Activated gamma-delta T cell treated with anti-CD3 and anti-CD28 coated beads, Interleukin-2, amount 50 U/mL, for 16 hours (primary cell): ENCODE results near the gene PLPP7.

Source experiments
- DNase-seq: peaks from one replicate; pipeline ENCODE4 v3.0.0-alpha.2; 2020; ENCODE audit warnings: low read depth

PLPP7 gene

DNA sequence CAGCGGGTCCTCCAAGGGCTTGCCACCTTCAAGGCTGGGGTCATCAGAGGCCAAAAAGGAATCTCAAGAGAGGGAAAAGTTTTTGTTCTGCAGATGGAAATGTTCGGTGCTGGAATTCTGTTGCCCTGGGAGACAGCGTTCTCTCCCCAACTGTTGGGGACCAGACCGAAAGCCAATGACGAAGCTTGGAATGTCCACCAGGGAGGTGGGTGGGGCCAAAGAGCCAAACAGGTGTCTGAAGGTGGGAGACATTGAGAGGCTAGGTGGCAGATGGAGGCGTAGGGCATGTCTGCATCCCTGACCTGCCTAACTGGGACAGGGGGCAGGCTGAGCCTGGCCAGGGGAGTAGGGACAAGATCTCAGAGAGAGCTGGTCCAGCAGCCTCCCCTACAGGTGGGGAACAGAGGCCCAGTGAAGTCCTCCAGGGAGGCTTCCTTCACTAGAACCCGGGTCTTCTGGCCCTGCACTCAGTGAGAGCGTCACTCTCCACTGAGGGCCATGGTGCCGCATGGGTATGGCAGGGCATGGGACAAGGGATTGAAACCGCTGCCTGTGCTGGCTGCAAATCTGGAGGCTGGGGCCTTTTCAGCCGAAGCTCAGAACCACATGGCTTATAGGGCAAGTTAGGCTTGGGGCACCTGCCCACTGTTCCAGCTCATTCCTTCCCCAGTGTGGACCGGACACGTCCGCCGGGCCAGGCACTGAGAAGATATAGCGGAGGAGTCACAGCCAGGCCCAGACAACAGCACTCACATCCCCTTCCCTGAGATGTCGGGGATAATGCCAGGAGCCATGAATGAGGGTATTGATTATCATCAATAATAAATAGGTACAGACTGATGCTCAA lies 8.2 kb upstream of the PLPP7 start:
- no peak for DNase-seq

DNA sequence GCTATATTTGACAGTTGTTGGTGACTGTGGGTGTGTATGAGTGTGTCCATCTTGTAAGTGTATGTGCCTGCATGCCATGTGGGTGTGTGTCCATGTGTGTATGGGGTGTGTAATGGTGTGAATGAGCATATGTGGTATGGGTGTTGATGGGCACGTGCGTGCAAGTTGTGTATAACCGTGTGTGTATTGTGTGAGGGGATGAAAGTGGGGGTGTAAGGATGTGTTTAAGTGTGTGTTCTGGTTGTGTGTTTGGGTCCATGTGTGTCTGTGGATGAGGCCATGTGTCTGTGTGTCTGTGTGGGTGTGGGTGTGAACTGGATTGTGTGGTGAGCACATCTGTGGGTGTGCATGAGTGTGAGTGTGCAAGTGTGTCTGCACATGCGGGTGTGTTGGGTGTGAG lies 7.3 kb upstream of the PLPP7 start:
- no peak for DNase-seq

DNA sequence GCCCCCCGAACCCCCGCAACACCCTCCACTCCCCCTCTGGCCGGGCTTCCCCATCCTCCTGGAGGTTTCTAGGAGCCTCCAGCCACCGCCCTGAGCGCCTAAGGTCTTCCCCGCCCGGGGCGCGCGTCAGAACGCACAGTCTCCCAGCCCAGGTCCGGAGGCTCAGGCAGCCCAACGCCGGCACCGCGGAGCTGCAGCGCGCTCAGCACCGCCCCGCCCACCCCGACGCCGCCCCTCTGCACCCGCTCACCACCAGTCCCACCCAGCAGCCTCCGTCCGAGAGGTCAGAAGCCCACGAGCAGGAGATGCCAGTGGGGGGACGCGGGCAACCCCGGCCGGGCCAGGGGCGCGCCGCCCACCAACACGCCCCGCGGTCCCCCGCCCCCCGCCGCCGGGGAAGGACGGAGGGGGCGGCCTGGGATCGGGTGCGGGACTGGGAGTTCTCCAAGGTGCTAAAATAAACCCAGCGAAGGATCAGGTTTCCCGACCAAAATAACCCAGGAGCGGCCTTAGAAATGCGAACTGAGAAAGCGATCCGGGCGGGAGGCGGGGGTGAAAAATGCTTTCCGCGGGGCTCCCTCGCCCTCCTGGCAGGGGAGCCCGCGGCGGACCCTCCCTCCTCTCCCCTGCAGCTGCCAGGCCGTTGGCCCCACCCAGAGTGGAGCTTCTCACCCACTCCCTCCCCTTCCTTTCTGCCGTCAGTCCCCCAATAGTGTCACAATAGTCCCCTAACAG lies 6.7 kb upstream of the PLPP7 start:
- no peak for DNase-seq

DNA sequence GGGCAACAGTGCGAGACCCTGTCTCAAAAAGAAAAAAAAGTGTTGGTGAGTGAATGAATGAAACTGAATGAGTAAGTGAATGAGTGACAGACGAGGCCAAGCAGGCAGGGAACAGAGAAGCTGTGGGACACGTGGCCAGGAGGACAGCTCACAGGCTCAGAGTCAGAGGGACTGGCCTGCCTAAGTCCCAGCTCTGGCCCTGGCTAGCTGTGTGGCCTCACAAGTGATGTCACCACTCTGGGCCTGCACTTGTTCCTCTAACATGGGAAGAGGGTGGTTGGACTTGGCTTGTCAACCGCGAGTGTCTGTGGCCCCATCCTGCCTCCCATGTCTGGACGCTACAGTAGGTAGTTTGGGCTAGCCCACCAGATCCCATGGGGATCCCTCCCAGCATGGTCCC lies 4.7 kb upstream of the PLPP7 start:
- no peak for DNase-seq

DNA sequence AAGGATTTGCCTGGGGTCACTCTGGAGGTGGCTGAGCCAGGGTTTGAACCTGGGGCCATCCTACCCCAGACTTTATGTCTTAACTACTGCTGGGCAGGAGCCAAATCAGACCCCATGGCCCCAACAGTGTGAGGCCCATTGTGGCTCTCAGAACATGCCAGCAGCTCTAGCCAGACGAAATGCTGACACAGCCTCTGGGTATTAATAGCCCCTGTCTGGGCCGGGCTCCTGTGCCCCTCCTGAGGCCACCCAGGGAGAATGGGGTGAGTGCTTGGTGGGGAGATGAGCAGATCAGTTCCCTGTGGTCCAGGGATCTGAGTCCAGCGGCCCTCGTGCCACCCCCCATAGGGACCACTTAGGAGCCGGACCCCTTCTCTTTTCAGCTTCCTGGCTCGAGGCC lies 2.2 kb upstream of the PLPP7 start:
- no peak for DNase-seq

DNA sequence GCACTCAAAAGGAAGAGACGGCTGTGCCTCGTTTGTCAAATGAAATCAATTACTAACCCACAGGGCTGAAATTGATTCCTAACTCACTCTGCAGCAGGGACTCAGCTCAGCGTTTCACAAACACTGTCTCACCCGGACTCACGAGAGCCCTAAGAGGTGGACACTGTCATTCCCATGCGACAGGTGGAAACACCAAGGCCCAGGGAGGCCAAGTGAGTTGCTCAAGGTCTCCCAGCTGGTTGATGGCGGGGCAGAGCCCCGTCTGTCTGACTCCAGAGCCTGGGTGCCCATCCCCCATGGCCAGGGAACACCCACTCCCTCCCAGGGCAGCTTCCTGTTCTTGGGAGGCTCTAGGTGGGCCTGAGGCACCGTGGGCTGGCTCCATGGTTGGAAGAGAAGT lies 1.3 kb upstream of the PLPP7 start:
- DNase-seq: no peak

DNA sequence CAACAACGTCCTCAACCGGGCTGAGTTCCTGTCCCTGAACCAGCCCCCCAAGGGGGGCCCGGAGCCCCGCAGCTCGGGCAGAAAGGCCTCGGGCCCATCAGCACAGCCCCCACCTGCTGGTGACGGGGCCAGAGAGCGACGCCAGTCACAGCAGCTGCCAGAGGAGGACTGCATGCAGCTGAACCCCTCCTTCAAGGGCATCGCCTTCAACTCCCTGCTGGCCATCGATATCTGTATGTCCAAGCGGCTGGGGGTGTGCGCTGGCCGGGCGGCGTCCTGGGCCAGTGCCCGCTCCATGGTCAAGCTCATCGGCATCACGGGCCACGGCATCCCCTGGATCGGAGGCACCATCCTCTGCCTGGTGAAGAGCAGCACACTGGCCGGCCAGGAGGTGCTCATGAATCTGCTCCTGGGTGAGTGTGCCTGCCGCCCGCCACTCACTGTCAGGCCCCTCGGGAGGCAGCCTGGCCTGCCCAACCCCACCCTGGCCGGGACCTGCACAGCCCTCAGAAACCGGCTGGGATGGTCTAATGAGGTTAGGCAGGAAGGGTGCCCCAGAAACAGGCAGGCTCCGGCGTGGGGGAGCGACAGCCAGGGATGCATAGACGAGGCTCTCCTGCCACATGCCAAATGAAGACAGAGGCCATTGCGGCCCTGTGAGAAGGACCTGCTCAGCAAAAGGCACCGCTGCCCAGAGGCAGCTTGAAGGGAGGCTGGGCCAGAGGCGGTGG lies 678 bp downstream of the PLPP7 start:
- no peak for DNase-seq

DNA sequence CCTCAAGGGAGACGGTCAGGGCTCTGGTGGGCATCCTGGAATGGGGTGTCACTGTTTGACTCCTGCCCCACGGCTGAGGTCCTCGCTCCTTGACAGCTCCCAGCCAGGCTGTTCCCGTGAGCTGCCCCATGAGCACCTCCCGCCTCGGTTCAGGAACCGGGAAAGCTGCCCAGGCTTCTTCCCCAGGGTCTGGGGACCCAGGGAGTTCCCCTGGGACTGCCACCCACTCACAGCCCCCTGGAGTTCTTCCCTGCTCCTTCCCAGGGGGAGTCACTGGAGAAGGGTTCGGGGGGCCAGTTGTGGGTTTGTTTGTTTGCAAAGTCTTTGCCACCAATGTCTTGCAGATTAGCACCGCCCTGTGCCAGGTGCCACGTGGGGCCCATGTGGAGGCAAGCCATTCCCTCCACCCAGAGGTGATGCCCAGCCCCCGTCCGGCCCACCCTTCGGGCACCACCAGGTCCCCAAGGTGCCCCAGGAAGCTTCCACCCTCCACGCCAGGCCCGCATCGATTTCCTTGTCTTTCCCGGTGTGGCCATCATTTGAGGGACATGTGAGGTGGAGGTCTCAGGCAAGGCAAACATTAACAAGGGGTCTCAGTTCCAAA lies 1.3 kb downstream of the PLPP7 start:
- no peak for DNase-seq

DNA sequence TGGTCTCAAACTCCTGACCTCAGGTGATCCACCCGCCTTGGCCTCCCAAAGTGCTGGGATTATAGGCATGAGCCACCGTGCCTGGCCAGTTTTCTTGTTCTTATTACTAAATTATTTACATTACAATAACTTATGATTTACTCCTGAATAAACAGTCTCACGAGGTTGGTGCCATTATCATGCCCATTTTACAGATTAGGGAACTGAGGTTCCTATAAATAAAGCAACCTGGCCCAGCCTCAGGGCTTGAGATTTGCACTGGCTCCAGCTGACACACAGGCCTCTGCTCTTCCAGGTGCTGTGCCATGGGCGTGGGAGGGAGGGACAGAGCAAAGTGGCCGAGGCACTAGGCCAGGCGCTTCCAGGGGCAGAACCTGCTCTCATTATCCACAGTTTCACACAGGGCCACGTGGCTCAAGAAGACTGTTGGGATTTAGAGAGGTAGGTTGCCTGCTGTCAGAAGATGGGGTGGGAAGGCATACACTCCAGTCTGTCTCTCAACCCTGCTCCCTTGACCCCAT lies 2.3 kb downstream of the PLPP7 start:
- no peak for DNase-seq

DNA sequence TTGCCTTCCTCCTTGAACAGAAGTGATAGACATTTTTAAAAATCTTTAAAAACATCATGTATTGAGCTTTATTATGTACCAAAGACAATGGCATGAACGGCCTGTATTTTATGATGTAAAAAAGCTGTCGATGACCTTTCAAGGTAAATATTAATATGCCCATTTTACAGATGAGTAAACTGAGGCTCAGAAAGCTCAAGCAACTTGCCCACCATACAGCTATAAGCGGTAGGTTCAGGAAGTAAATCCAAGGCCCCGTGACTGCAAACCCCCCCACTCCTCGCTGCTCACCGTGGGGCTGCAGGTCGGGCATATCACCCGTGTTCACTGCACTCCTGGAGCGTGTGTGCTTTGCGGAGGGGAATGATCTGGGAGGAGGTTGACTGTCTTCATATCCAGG lies 3.4 kb downstream of the PLPP7 start:
- no peak for DNase-seq

DNA sequence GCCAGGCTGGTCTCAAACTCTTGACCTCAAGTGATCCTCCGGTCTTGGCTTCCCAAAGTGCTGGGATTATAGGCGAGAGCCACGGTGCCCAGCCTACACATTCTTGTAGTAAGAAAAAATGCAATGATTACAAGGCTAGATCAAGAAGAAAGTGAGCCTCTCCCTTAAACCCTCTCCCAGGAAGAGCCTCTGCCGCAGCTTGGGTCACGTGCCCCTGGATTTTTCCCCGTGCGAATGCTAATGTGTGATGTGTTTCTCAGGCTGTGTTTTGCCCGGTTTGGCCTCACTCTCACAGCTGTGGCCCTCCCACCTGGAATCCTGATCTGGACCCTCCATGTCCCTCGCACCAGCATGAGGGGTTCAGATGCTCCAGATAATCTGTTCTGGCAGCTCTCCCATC lies 6.9 kb downstream of the PLPP7 start:
- no peak for DNase-seq

DNA sequence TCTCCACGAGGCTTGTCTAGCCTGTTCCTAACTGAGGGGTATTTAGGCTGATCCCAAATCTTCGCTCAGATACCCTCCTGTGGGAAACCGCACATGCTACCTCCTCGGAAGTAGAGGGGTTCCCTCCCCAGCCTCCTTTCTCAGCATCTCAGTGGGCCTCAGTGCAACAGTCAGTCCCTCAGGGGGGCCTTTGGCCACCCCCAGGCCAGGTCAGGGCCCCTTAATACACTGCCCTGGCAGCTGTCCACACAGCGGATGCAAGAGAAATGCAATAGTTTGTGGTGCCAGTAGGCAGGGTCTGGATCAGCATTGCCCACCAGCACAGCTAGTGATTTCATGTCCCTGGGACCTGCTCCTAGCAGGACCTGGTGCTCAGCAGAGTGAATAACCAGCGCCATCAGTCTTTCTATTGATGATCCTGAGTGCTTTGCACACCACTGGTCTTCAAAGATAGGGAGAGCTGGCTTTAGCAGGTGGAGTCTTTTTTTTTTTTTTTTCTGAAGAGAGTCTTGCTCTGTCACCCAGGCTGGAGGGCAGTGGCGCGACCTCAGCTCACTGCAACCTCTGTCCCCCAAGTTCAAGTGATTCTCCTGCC lies 7.5 kb downstream of the PLPP7 start:
- no peak for DNase-seq

DNA sequence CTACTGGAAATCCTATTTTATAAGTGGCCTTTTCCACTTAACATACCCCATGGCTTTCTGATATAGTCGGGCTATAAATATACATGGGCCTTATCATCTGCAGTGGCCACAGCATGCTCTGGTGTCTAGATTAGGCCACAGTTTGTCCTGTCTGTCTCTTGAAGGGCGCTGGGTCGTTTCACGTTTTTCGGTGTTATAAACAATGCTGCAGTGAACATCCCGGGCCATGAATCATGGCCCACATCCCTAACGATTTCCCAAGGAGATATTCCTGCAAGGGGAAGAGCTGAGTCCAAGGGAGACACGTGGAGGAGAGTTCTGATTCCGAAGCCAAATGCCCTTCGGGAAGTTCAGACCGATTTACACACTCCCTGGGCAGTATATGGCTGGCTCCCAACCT lies 8.4 kb downstream of the PLPP7 start:
- DNase-seq: no peak

DNA sequence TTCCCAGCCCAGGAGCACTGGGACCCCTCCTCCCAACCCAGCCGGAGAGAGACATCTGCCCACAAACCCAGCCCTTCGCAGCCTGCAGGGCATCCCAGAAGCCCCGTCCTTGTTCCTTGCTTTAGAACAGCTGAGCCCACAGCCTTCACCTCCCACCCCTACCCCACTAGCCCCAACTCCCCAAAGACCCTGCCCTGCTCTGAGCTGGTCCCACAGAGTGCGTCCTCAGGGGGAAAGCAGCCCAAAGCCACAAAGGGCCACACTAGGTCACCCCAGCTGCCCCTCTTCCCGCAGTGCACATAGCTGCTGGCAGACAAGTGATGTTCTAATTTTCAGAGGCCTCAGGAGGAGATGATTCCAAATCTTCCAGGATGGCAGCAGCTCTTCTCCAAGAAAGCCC lies 8.8 kb downstream of the PLPP7 start:
- no peak for DNase-seq

DNA sequence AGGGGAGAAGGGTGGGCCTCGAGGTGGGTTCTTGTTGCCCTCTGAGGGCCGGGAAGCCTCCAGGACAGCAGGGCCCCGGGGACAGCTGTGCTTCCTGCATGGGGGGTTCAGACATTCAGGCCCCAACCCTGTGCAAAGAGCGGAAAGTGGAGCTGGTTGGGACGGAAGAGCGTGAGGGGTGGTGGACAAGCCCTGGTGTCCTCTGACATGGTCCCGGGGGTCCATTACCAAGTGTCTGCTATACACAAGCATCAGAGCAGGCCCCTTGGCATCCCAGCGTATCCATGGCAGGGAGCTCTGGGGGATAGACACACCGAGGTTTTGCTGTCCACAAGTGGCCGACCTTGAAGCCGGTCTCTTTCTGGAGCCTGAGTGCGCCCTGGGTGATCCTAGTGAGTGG lies 9.3 kb downstream of the PLPP7 start:
- no peak for DNase-seq

DNA sequence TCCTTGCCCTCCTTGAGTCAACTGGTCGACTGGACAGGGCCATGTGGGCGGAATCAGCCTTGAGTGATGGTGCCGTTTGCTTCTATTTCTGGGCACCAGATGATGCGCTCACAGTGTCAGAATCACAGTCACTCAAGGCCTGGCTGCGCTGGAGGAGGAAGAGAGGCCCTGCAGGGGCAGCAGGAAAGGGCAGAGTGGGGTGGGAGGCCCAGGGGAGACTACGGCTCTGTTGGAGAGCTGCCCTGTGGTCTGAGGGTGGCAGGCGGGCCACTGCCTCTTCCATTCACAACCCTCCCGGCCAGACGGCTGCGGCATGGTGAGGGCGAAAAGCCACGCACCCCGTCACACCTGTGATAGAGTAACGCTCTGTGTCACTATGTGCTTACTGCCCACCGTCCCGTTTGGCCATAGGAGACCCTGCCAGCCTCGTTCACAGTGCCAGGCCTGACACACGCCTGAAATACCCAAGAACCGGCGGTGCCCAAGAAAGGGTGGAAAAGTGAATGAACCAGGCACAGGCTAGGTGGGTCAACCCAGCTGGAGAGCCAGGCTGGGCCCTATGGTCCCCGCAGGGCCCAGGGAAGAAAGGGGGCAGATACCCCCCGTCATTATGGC lies 9.9 kb downstream of the PLPP7 start:
- DNase-seq: no peak

DNA sequence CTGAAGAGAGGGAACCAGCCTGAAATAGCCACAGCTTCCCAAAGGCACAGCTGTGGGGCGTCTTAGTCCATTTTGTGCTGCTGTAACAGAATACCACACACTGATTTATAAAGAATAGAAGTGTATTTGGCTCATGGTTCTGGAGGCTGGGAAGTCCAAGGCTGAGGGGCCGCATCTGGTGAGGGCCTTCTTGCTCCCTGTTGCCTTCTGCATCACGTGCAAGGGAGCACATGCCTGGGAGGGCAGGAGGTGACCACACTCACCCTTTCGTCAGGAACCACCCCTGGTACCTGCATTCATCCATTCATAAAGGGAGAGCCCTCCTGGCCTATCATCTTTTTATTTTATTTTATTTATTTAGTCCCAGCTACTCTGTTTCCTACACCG lies 10.4 kb downstream of the PLPP7 start:
- no peak for DNase-seq

DNA sequence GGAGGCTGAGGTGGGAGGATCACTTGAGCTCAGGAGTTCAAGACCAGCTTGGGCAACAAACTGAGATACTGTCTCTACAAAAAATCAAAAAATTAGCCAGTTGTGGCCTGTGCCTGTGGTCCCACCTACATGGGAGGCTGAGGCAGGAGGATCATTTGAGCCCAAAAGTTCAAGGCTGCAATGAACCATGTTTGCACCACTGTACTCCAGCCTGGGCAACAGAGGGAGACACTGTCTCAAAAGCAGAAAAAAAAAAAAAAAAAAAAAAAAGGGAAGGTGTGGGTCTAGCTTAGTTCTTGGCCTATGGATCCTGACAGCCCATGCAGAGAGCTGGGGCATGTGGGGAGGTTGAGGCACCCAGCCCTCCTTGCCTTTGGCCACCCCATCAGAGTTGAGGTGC lies 10.9 kb downstream of the PLPP7 start:
- no peak for DNase-seq

DNA sequence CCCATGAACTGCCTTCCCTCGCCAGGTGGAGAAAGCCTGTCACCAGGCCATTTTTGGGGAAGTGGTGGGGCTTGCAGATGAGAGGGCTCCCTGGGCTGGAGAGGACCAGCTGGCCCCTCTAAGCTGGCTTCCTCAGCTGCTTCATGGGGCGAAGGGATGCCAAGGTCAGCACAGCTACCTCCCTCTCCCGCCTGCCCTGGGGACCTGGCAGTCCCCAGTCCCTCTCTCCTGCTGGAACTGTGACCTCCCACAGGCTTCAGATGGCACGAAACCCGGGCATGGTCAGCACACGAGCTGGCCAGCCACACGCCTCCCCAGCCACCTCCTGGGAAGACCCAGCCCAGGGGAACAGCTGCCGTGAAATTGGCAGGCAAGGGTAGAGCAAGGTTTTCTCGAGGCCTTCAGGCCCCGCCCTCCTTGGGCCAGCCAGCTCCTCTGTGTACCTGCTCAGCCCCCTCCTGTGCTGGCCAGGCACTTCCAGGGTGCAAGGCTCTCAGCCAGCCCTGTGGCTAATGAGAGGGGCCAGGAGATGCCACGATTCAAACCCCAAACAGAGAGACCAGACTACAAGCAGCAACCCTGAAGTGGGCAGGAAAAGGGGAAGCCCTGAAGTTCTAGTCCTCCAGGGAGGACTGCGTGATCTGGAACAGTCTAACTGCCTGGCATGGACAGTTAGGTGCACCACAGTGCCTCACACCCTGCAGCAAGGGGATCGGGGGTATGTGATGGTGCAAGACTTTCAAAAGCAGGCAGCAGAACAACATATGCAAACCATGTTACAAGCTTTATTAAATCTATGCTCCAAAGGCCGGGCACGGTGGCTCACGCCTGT lies 12.9 kb downstream of the PLPP7 start:
- no peak for DNase-seq
